Gastroesophageal sphincter (tissue), 3 donors: ENCODE measurements around the gene MT1E.

Source experiments
- POLR2A ChIP-seq, 2 donors: fragments of 450-650 bp; IDR thresholded peaks; one replicate each; pipeline ENCODE4 v1.6.1; 2017; ENCODE audit warnings: antibody characterized with exemption in 2 of 2, mild to moderate bottlenecking in 2 of 2, moderate library complexity in 1 of 2
- TF ChIP-seq, protein P1 (sequence below), 4 experiments: fragments of 200-600 bp in 2 of 4; fragments of 450-650 bp in 2 of 4; sonication (generic) in 1 of 4; IDR thresholded peaks; one replicate each; pipeline ENCODE4 v1.5.1; 2017 to 2019; ENCODE audit warnings: antibody characterized with exemption in 4 of 4, mild to moderate bottlenecking in 2 of 4, moderate library complexity in 2 of 4

DNA sequence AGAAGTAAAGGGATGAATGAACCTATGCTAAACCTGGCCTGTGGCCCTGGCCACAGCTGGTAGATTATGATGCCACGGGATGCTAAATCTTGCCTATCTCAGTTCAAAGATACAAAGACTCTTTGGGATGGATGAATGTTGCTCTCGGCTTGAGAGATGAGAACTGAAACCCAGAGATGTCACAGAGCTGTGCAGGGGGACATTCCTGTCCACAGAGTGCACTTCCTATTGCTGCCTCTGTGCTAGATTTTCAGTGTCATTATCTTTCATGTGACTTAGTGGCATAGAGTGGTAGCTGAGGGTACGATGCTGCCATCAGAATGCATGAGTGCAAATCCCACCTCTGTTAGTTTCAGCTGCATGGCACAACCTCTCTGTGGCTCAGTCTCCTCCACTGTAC, 4.6 kb downstream of the MT1E start:
- TF ChIP-seq, protein P1, sequence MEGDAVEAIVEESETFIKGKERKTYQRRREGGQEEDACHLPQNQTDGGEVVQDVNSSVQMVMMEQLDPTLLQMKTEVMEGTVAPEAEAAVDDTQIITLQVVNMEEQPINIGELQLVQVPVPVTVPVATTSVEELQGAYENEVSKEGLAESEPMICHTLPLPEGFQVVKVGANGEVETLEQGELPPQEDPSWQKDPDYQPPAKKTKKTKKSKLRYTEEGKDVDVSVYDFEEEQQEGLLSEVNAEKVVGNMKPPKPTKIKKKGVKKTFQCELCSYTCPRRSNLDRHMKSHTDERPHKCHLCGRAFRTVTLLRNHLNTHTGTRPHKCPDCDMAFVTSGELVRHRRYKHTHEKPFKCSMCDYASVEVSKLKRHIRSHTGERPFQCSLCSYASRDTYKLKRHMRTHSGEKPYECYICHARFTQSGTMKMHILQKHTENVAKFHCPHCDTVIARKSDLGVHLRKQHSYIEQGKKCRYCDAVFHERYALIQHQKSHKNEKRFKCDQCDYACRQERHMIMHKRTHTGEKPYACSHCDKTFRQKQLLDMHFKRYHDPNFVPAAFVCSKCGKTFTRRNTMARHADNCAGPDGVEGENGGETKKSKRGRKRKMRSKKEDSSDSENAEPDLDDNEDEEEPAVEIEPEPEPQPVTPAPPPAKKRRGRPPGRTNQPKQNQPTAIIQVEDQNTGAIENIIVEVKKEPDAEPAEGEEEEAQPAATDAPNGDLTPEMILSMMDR (IDR thresholded peaks at IDR 0.05) = no peak
- no peak for TF ChIP-seq POLR2A (IDR thresholded peaks at IDR 0.05)
